Lower leg skin (tissue), 3 donors: Measurements from ENCODE around the gene PSMB5.

Source experiments
- CTCF ChIP-seq, 3 donors: fragments of 450-650 bp; IDR thresholded peaks; one replicate each; pipeline ENCODE4 v1.5.1; 2016; ENCODE audit warnings: antibody characterized with exemption in 3 of 3, mild to moderate bottlenecking in 3 of 3, moderate library complexity in 2 of 3
- POLR2A ChIP-seq, 2 donors: fragments of 450-650 bp; IDR thresholded peaks; one replicate each; pipeline ENCODE4 v1.6.1; 2016 to 2017; ENCODE audit warnings: antibody characterized with exemption in 2 of 2, mild to moderate bottlenecking in 1 of 2, moderate library complexity in 1 of 2

DNA sequence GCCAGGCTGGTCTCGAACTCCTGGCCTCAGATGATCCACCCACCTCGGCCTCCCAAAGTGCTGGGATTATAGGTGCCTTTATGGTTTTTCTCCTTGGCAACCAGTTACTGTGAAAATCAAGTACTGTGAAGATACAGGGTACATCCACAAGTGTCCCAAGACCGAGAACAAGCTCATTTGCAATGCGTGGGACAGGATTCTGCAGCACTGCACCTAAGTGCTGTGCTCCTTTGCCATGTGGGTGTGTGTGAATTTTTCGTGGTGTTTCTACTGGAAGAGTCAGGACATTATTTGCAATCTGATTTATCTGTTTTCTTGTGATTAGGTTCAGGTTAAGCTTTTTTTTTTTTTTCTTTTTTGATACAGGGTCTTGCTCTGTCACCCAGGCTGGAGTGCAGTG is 17.6 kb downstream of the PSMB5 start:
- TF ChIP-seq POLR2A (IDR thresholded peaks at IDR 0.05) = no peak
- TF ChIP-seq CTCF (IDR thresholded peaks at IDR 0.05) = no peak
